ENCODE data around the gene EDAR. TPM values are rescaled to one million over a fixed set of nuclear protein-coding genes. Genes with fewer than 3 reads are reported as not detected.

The EDAR gene
- total and polyA plus RNA-seq, 2 of the 8 experiments (the other 6 are each of a cell fraction or from before 2014, with no cell fraction given) = not detected

DNA sequence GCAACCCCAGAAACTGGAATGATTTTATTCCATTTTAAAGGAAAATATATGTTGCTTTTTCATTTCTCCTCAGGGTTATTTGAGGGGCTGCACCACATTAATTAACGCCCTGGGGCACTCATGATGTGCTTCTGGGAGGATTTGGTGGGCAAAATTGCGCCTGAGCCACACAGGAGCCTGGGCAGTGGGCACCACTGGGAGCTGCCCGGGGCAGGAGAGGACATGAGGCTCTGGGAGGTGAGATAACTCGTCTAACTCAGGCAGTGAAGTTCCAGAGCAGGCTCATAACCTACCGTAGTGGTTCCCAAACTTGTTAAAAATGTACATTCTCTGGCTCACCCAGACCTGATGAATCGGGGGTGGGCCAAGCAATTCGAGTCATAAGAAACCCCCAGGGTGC, 68.3 kb downstream of the EDAR start (continued):
- TF ChIP-seq RNF2 (IDR thresholded peaks at IDR 0.05; ENCODE audit: borderline replicate concordance, low read depth, low read length, missing control alignments, poor library complexity, severe bottlenecking) = no peak
- no peak for TF ChIP-seq RXRA (IDR thresholded peaks at IDR 0.05; ENCODE audit: insufficient read depth, low read depth, low read length)

Measured in H1 (cell line).